ENCODE measurements around the gene TEX2. TPM values are rescaled to one million over a fixed set of nuclear protein-coding genes. Genes with fewer than 3 reads are reported as not detected.

The TEX2 gene
- total RNA-seq, 1 donor from 2014 or later, result 11.6 TPM

GRCh38 chr17:64107500-64108236 lies 155.4 kb downstream of the TEX2 start:
- TF ChIP-seq CTCF (conservative IDR thresholded peaks at IDR 0.05; ENCODE audit: low read depth, low read length), result no peak
- no peak overlapping the region for H3K4me3 ChIP-seq (ENCODE audit: low read depth, low read length)
- no peak for DNase-seq (ENCODE audit: low read depth)

GRCh38 chr17:64106918-64107317 lies 156.1 kb downstream of the TEX2 start:
- H3K4me3 ChIP-seq (ENCODE audit: low read depth, low read length), result no peak overlapping the region
- TF ChIP-seq CTCF (conservative IDR thresholded peaks at IDR 0.05; ENCODE audit: low read depth, low read length), result no peak
- no peak for DNase-seq (ENCODE audit: low read depth)

DNA sequence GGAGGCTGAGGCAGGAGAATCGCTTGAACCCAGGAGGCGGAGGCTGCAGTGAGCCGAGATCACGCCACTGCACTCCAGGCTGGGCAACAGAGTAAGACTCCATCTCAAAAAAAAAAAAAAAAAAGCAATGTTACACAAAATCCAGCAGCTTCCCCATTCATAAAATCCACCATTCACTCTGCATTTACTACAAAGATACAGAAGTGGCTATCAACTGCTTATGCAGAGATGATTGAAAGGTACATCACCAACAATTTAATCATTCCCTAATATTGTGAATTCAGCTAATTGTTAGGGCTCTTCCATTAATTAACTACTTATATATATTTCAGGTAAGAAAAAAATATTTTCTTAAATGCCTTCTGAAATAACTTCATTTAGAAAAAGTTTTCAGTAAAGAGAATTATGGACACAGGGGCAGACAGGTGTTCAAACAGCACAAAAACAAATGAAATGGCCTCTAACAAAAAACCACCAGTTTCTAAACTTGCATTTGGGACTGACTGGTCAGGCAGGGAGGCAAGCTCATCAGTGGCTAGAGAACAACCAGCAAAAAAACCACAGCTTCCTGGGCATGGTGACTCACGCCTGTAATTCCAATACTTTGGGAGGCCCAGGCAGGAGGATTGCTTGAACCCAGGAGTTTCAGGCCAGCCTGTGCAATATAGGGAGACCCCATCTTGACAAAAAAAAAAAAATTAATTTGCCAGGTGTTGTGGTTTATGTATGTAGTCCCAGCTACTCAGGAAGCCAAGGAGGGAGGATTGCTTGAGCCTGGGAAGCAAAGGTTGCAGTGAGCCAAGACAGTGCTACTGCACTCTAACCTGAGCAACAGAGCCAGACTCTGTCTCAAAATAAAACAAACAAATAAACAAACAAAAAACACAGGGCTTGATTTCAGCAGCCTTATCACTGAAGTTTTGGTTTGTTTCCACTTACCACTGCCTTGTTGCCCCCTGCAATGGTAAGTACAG lies 159.4 kb downstream of the TEX2 start:
- no peak overlapping the region for H3K4me3 ChIP-seq (ENCODE audit: low read depth, low read length)
- DNase-seq (ENCODE audit: low read depth), result no peak
- TF ChIP-seq CTCF (conservative IDR thresholded peaks at IDR 0.05; ENCODE audit: low read depth, low read length), result no peak

GRCh38 chr17:64102627-64103390 lies 160.3 kb downstream of the TEX2 start:
- no peak for TF ChIP-seq CTCF (conservative IDR thresholded peaks at IDR 0.05; ENCODE audit: low read depth, low read length)
- no peak overlapping the region for H3K4me3 ChIP-seq (ENCODE audit: low read depth, low read length)
- DNase-seq (ENCODE audit: low read depth), result no peak

- TF ChIP-seq CTCF (conservative IDR thresholded peaks at IDR 0.05; ENCODE audit: low read depth, low read length), result no peak
- no peak overlapping the region for H3K4me3 ChIP-seq (ENCODE audit: low read depth, low read length)
- DNase-seq (ENCODE audit: low read depth), result no peak
Measured at GRCh38 chr17:64099543-64099942, 163.5 kb downstream of the TEX2 start.

Other genes with a start within 250 kb of the TEX2 start
- gene ICAM2, start 242.6 kb downstream of the TEX2 start, total RNA-seq, result 18.4 and 19.9 TPM in 2 replicates
- 2.1 and 6.3 TPM in 2 replicates for gene ERN1, start 133.1 kb downstream of the TEX2 start, total RNA-seq
- gene PECAM1, start 127.6 kb upstream of the TEX2 start, total RNA-seq, result under 0.01 and 0.07 TPM in 2 replicates
- gene MILR1, start 185.9 kb upstream of the TEX2 start, total RNA-seq, result 1.2 TPM in 1 of 2 replicates, not detected in the other
- 4.3 and 14.9 TPM in 2 replicates for gene POLG2, start 233.8 kb upstream of the TEX2 start, total RNA-seq
- gene DDX5, start 243.0 kb upstream of the TEX2 start, total RNA-seq, result 274 and 320 TPM in 2 replicates
- gene CEP95, start 243.7 kb upstream of the TEX2 start, total RNA-seq, result 11.6 and 21.4 TPM in 2 replicates